Left ventricle myocardium superior (tissue), 1 donor: ENCODE data around the gene KDM8. TPM values are rescaled to one million over a fixed set of nuclear protein-coding genes. Genes with fewer than 3 reads are reported as not detected.
"Not testable (repeated sequence)": the region's sequence is repeated elsewhere in the genome, so short reads cannot be mapped to it uniquely, and the experiment has no call there.

ENCODE experiments used
- ATAC-seq: fragments of 200-7000 bp; cut with Tn5 transposase; one replicate; pipeline ENCODE4 v1.9.1; 2020; ENCODE audit warnings: mild to moderate bottlenecking, moderate library complexity
- DNase-seq: peaks from one replicate; pipeline ENCODE4 v3.0.0-alpha.2; 2020
- intact Hi-C: fragments of 100-400 bp; cut with micrococcal nuclease; formaldehyde crosslinking; loops from one replicate; pipeline ENCODE4 v1.11.0; 2022
- total RNA-seq: library from RNA; stranded (reverse); fragmentation: NEBNext Ultra II Directional; extraction: Animal tissue kit (Norgen Biotek cat#: 25700); gene quantifications from one replicate; pipeline ENCODE4 v1.2.1, GENCODE V29; 2021
- donor health status: DM: no; HTN: yes; CAD: no; lungs with severe emphysema.

Gene KDM8
- total RNA-seq, 1 donor from 2014 or later = 3.7 TPM

- intact Hi-C loops = no loop called here
- DNase-seq (no peak), ATAC-seq (no peak)
Measured at GRCh38 chr16:27237219-27238015, 34.1 kb downstream of the KDM8 start.

- intact Hi-C loops = no loop called here
- ATAC-seq = no peak
- DNase-seq = peak; percentile 61
Measured at GRCh38 chr16:27238016-27238587, 34.8 kb downstream of the KDM8 start.

GRCh38 chr16:27238591-27238990 lies 35.3 kb downstream of the KDM8 start:
- ATAC-seq (no peak), DNase-seq (no peak)
- intact Hi-C loops = no loop called here

- DNase-seq (no peak), ATAC-seq (no peak)
- intact Hi-C loops = no loop called here
Measured at GRCh38 chr16:27239026-27239425, 35.7 kb downstream of the KDM8 start.

- DNase-seq (no peak), ATAC-seq (no peak)
- intact Hi-C loops = no loop called here
Measured at GRCh38 chr16:27239906-27240655, 36.8 kb downstream of the KDM8 start.

GRCh38 chr16:27240948-27241531 lies 37.7 kb downstream of the KDM8 start:
- DNase-seq = no peak

GRCh38 chr16:27241658-27242057 lies 38.3 kb downstream of the KDM8 start:
- DNase-seq (no peak), ATAC-seq (no peak)
- intact Hi-C loops = no loop called here

More at GRCh38 chr16:27240948-27241531, 37.7 kb downstream of the KDM8 start:
- no peak for ATAC-seq
- intact Hi-C loops = no loop called here

- DNase-seq (no peak), ATAC-seq (no peak)
- intact Hi-C loops = no loop called here
Measured at GRCh38 chr16:27242398-27242797, 39.1 kb downstream of the KDM8 start.

- intact Hi-C loops = no loop called here
- peak; percentile 61 for DNase-seq
- ATAC-seq = peak; percentile 75
Measured at GRCh38 chr16:27242868-27243590, 39.7 kb downstream of the KDM8 start.

GRCh38 chr16:27243725-27244362 lies 40.5 kb downstream of the KDM8 start:
- ATAC-seq = no peak
- intact Hi-C loops = no loop called here
- DNase-seq = no peak

GRCh38 chr16:27244363-27244755 lies 41.0 kb downstream of the KDM8 start:
- DNase-seq = no peak

GRCh38 chr16:27245276-27246172 lies 42.2 kb downstream of the KDM8 start:
- DNase-seq (peak; percentile 66), ATAC-seq (peak; percentile 84)
- intact Hi-C loops = no loop called here

More at GRCh38 chr16:27244363-27244755, 41.0 kb downstream of the KDM8 start:
- ATAC-seq = no peak
- intact Hi-C loops = no loop called here

GRCh38 chr16:27246439-27246838 lies 43.1 kb downstream of the KDM8 start:
- intact Hi-C loops = no loop called here
- no peak for ATAC-seq
- no peak for DNase-seq

- intact Hi-C loops, ATAC-seq: not testable (repeated sequence)
Measured at GRCh38 chr16:27247076-27247475, 43.8 kb downstream of the KDM8 start.

GRCh38 chr16:27248036-27248435 lies 44.7 kb downstream of the KDM8 start:
- intact Hi-C loops = no loop called here
- DNase-seq (no peak), ATAC-seq (no peak)

More at GRCh38 chr16:27247076-27247475, 43.8 kb downstream of the KDM8 start:
- DNase-seq = not testable (repeated sequence)

- DNase-seq, ATAC-seq, intact Hi-C loops: not testable (repeated sequence)
Measured at GRCh38 chr16:27248886-27249285, 45.6 kb downstream of the KDM8 start.

GRCh38 chr16:27251541-27252205 lies 48.3 kb downstream of the KDM8 start:
- no peak for ATAC-seq
- intact Hi-C loops = no loop called here
- no peak for DNase-seq
